Motor neuron (in vitro differentiated cells): Measurements from ENCODE around the gene PLPP3. TPM values are rescaled to one million over a fixed set of nuclear protein-coding genes. Genes with fewer than 3 reads are reported as not detected.
A peak's percentile ranks its signal among the peaks of the same experiment; 100 is the strongest.
"Not testable (repeated sequence)": the region's sequence is repeated elsewhere in the genome, so short reads cannot be mapped to it uniquely, and the experiment has no call there.

Experiments used
- ATAC-seq, 8 experiments: fragments of 200-7000 bp; cut with Tn5 transposase; replicated peaks in 6 of 8; 2 replicates each; pipeline ENCODE4 v1.8.0; 2021; ENCODE audit warnings: mild to moderate bottlenecking in 8 of 8, moderate library complexity in 8 of 8
- H3K27ac ChIP-seq, 2 donors: fragments of 250-450 bp; sonication (Bioruptor Pico); 2 replicates each; pipeline ENCODE4 v1.9.0; 2021; ENCODE audit warnings: antibody characterized with exemption in 2 of 2, mild to moderate bottlenecking in 2 of 2, moderate library complexity in 1 of 2
- H3K4me1 ChIP-seq, 2 donors: fragments of 250-450 bp; sonication (Bioruptor Pico); replicated peaks in 1 of 2; 2 replicates each; pipeline ENCODE4 v1.6.1; 2021; ENCODE audit warnings: antibody characterized with exemption in 2 of 2, mild to moderate bottlenecking in 2 of 2, moderate library complexity in 1 of 2
- H3K4me3 ChIP-seq, 5 donors: fragments of 250-450 bp; sonication (Bioruptor Pico); 2 replicates each; pipeline ENCODE4 v1.9.0; 2021; ENCODE audit warnings: antibody characterized with exemption in 5 of 5, mild to moderate bottlenecking in 5 of 5, moderate library complexity in 4 of 5
- WGBS, 10 experiments: fragments of 450-650 bp; shearing (Covaris generic); methylation state at CpG; one replicate each; pipeline ENCODE4 v1.0.0; 2022; 5-methylcytosine and 5-hydroxymethylcytosine counted together
- in situ Hi-C, 9 experiments: fragments of 400-800 bp; cut with MboI; loops; one replicate each; pipeline ENCODE4 v1.15.0; 2021; ENCODE audit warnings: low sequenced_read_pairs in 9 of 9, low pct_unique_long_range_greater_than_20kb in 2 of 9; ENCODE audit not compliant: unreplicated experiment in 9 of 9
- total RNA-seq, 8 experiments: library from RNA; unstranded; fragments of 300-600 nt; gene quantifications; 2 replicates each; pipeline versions ENCODE4 v1.2.3 to v1.2.4, GENCODE V29; 2022

The PLPP3 gene
- 100 to 1,000 TPM in 2 of 8 experiments, 10 to 100 TPM in 4, 1 to 10 TPM in 2; 4.7 to 175 (median 24.7) TPM for total RNA-seq

GRCh38 chr1:56578963-56579875 lies at the start of gene PLPP3:
TSS of gene PLPP3 (minus strand) at chr1:56579563. CDS start at chr1:56579016, 547 bp downstream.
- in situ Hi-C loops: loop anchor here in 7 of 9 experiments (25.0 kb wide), 6 partner anchors 233 to 1642 kb away; partner anchors contain the start of gene FYB2 (in 1 of the 7)
- peak within 1 kb of the TSS; percentile 53 to 90 (median 76) for H3K4me3 ChIP-seq
- peaks cover 14 to 32% of the 10 kb centered on the region in 2 donors for H3K4me1 ChIP-seq
- peak within 1 kb of the TSS; percentile 1 to 76 for H3K27ac ChIP-seq
- peak; percentile 64 to 86 (median 71) for ATAC-seq
- 0 to 4% (median 0%) methylated on average over 2 to 33 of the region's 62 CpGs for WGBS, 10 experiments

- in situ Hi-C loops: no loop called here
- no peak overlapping the region for H3K4me3 ChIP-seq
- peak in 2 of 8 experiments; percentile 13 to 41 for ATAC-seq
- no peak overlapping the region for H3K27ac ChIP-seq
- H3K4me1 ChIP-seq: no peaks in the 10 kb centered on the region
- WGBS, 10 experiments: 67 to 100% (median 79%) methylated on average over 2 to 3 of the region's 3 CpGs; no CpG with 5 or more reads in 2 of the 10 experiments
Measured at GRCh38 chr1:56627636-56628039, 48.3 kb upstream of the PLPP3 start.

GRCh38 chr1:56627019-56627635 lies 47.8 kb upstream of the PLPP3 start:
- Histone ChIP-seq H3K27ac (no peak overlapping the region), H3K4me3 (no peak overlapping the region), H3K4me1 (no peaks in the 10 kb centered on the region)
- WGBS, 10 experiments: 28 to 96% (median 76%) methylated on average over 1 to 3 of the region's 3 CpGs
- no peak for ATAC-seq
- in situ Hi-C loops: no loop called here

- H3K4me3 ChIP-seq: no peak overlapping the region
- H3K27ac ChIP-seq: no peak overlapping the region
- in situ Hi-C loops: no loop called here
- H3K4me1 ChIP-seq: no peaks in the 10 kb centered on the region
- ATAC-seq: no peak
Measured at GRCh38 chr1:56626546-56626945, 47.2 kb upstream of the PLPP3 start.

GRCh38 chr1:56625819-56626440 lies 46.6 kb upstream of the PLPP3 start:
- WGBS, 10 experiments: 37 to 79% (median 68%) methylated on average over 2 to 5 of the region's 5 CpGs

GRCh38 chr1:56617141-56617540 lies 37.8 kb upstream of the PLPP3 start:
- Histone ChIP-seq H3K4me3 (no peak overlapping the region), H3K27ac (no peak overlapping the region), H3K4me1 (no peaks in the 10 kb centered on the region)
- peak; percentile 88 to 100 (median 96) for ATAC-seq
- WGBS, 10 experiments: 0 to 46% (median 17%) methylated on average over 1 to 2 of the region's 2 CpGs; no CpG with 5 or more reads in 1 of the 10 experiments
- in situ Hi-C loops: no loop called here

More at GRCh38 chr1:56625819-56626440, 46.6 kb upstream of the PLPP3 start:
- H3K4me3 ChIP-seq: no peak overlapping the region
- H3K27ac ChIP-seq: no peak overlapping the region
- no peaks in the 10 kb centered on the region for H3K4me1 ChIP-seq
- no peak for ATAC-seq
- in situ Hi-C loops: no loop called here

GRCh38 chr1:56610770-56611169 lies 31.4 kb upstream of the PLPP3 start:
- ATAC-seq, H3K4me3 ChIP-seq, H3K4me1 ChIP-seq, in situ Hi-C loops, H3K27ac ChIP-seq: not testable (repeated sequence)
- 58 to 96% (median 84%) methylated on average over 3 to 6 of the region's 6 CpGs; no CpG with 5 or more reads in 1 of the 10 experiments for WGBS, 10 experiments

GRCh38 chr1:56610097-56610496 lies 30.7 kb upstream of the PLPP3 start:
- WGBS, 10 experiments: 0 to 61% (median 35%) methylated on average over 1 to 2 of the region's 2 CpGs; no CpG with 5 or more reads in 1 of the 10 experiments
- H3K4me1 ChIP-seq, in situ Hi-C loops, H3K4me3 ChIP-seq, H3K27ac ChIP-seq, ATAC-seq: not testable (repeated sequence)

- in situ Hi-C loops: loop anchor here in 7 of 9 experiments (25.0 kb wide), 6 partner anchors 217 to 1658 kb away; partner anchors contain the start of gene FYB2 (in 1 of the 7)
- WGBS, 10 experiments: 83 to 100% (median 99%) methylated on average over 1 to 5 of the region's 5 CpGs
- H3K4me1 ChIP-seq, ATAC-seq, H3K27ac ChIP-seq, H3K4me3 ChIP-seq: not testable (repeated sequence)
Measured at GRCh38 chr1:56595397-56596191, 16.2 kb upstream of the PLPP3 start.

- Histone ChIP-seq H3K4me3 (no peak overlapping the region), H3K4me1 (no peaks in the 10 kb centered on the region), H3K27ac (no peak overlapping the region)
- 39 to 84% (median 62%) methylated on average over 2 to 3 of the region's 3 CpGs; no CpG with 5 or more reads in 1 of the 10 experiments for WGBS, 10 experiments
- no peak for ATAC-seq
- in situ Hi-C loops: loop anchor here in 7 of 9 experiments (25.0 kb wide), 6 partner anchors 220 to 1655 kb away; partner anchors contain the start of gene FYB2 (in 1 of the 7)
Measured at GRCh38 chr1:56591909-56592308, 12.5 kb upstream of the PLPP3 start.

- WGBS, 10 experiments: 31 to 95% (median 91%) methylated on average over 2 to 3 of the region's 3 CpGs; no CpG with 5 or more reads in 2 of the 10 experiments
- ATAC-seq: no peak
- Histone ChIP-seq H3K4me1 (no peaks in the 10 kb centered on the region), H3K4me3 (no peak overlapping the region), H3K27ac (no peak overlapping the region)
- in situ Hi-C loops: loop anchor here in 7 of 9 experiments (25.0 kb wide), 6 partner anchors 222 to 1653 kb away; partner anchors contain the start of gene FYB2 (in 1 of the 7)
Measured at GRCh38 chr1:56590520-56591011, 11.2 kb upstream of the PLPP3 start.

GRCh38 chr1:56589369-56589768 lies 10.0 kb upstream of the PLPP3 start:
- H3K27ac ChIP-seq: no peak overlapping the region
- in situ Hi-C loops: loop anchor here in 7 of 9 experiments (10.0 to 25.0 kb wide), 7 partner anchors 223 to 1652 kb away; partner anchors contain the start of gene FYB2 (in 1 of the 7)
- no peak overlapping the region for H3K4me3 ChIP-seq
- 90 to 100% (median 96%) methylated on average over 2 of the region's 2 CpGs; no CpG with 5 or more reads in 1 of the 10 experiments for WGBS, 10 experiments
- ATAC-seq: no peak
- no peaks in the 10 kb centered on the region for H3K4me1 ChIP-seq
